ENCODE data around the gene CNN2. TPM values are rescaled to one million over a fixed set of nuclear protein-coding genes. Genes with fewer than 3 reads are reported as not detected.

The CNN2 gene
- total and polyA plus RNA-seq, 9 of the 15 experiments (the other 6 are each of a cell fraction or from before 2014, with no cell fraction given): 12.1 to 174 (median 52.7) TPM

- TF ChIP-seq HDAC3 (IDR thresholded peaks at IDR 0.05; ENCODE audit: borderline replicate concordance, partially characterized antibody) (no peak), ZC3H4 (CRISPR knock-in tag; IDR thresholded peaks at IDR 0.05; ENCODE audit: borderline replicate concordance) (no peak; the same call in 1 of the 2 replicates), PRPF4 (IDR thresholded peaks at IDR 0.05; ENCODE audit: insufficient read depth, low read depth, low read length, poor library complexity, severe bottlenecking) (no peak), TRIM25 (IDR thresholded peaks at IDR 0.05; ENCODE audit: borderline replicate concordance) (no peak), YY1 (IDR thresholded peaks at IDR 0.05; ENCODE audit: borderline replicate concordance in 1 of 3, control insufficient read depth in 1 of 3, extremely low read depth in 1 of 3, insufficient read depth in 3 of 3, insufficient read length in 1 of 3, insufficient replicate concordance in 2 of 3, low read depth in 1 of 3, low read length in 2 of 3) (peak in 1 of 3 experiments; percentile 54), MAX (CRISPR knock-in tag; IDR thresholded peaks at IDR 0.05) (peak; percentile 13; the same call in 1 of the 2 replicates), NCOA1 (IDR thresholded peaks at IDR 0.05; ENCODE audit: low read depth) (no peak), MED1 (CRISPR knock-in tag; IDR thresholded peaks at IDR 0.05; ENCODE audit: borderline replicate concordance) (no peak), ZNF551 (CRISPR knock-in tag; IDR thresholded peaks at IDR 0.05) (no peak), ELK1 (CRISPR knock-in tag; IDR thresholded peaks at IDR 0.05) (no peak), CEBPZ (IDR thresholded peaks at IDR 0.05; ENCODE audit: borderline replicate concordance, low read depth, low read length) (no peak), ZBTB49 (CRISPR knock-in tag; IDR thresholded peaks at IDR 0.05; ENCODE audit: borderline replicate concordance) (no peak), PKNOX1 (IDR thresholded peaks at IDR 0.05) (no peak), CBFB (CRISPR knock-in tag; IDR thresholded peaks at IDR 0.05) (no peak), MCM3 (IDR thresholded peaks at IDR 0.05) (no peak), BRD4 (IDR thresholded peaks at IDR 0.05) (no peak)
Observed at GRCh38 chr19:982567-983170, 43.7 kb upstream of the CNN2 start (continued).
